RCC 7860 (cell line): Measurements from ENCODE around the gene CISD3.
"Not testable (repeated sequence)": the region's sequence is repeated elsewhere in the genome, so short reads cannot be mapped to it uniquely, and the experiment has no call there.

Source experiments
- DNase-seq: peaks from one replicate; pipeline ENCODE4 v3.0.0-alpha.2; 2015; ENCODE audit warnings: low spot score
- FAIRE-seq: peaks from 2 replicates; lab custom pipeline; 2012; peaks lifted over from hg19 to GRCh38; lab: Jason Lieb, UNC

Gene CISD3

DNA sequence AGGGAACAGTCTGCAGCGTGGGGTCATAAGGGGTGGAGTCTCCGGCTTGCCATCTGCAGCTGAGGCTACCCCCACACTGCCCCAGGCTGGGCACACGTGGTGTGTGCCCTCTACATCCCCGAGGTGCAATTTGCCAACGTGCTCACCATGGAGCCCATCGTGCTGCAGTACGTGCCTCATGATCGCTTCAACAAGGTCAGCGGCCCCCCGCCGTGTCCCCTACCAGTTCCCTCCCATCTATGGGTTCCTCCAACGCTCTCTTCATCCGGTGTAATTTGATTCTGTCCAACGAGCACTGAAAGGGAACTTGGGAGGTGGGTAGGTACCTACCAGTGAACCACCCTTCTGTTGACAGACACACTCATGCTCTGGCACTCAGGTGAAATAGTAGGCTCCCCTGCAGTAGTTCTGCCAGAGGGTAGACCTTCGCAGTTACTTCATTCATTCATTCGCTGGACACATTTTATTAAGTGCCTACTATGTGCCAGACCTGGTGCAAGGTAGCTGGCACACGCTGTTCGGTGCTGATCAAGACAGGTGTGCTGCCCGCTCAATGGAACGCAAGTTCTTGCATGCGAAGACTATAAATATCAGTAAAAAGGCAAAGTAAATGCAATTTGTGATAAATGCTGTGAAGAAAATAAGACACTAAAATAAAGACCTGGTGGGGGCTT is 22.3 kb upstream of the CISD3 start:
- DNase-seq (no peak), FAIRE-seq (no peak)

GRCh38 chr17:38709104-38709820 is 20.9 kb upstream of the CISD3 start:
- DNase-seq (no peak), FAIRE-seq (no peak)

- FAIRE-seq (no peak), DNase-seq (no peak)
Observed at GRCh38 chr17:38709864-38710603, 20.1 kb upstream of the CISD3 start.

DNA sequence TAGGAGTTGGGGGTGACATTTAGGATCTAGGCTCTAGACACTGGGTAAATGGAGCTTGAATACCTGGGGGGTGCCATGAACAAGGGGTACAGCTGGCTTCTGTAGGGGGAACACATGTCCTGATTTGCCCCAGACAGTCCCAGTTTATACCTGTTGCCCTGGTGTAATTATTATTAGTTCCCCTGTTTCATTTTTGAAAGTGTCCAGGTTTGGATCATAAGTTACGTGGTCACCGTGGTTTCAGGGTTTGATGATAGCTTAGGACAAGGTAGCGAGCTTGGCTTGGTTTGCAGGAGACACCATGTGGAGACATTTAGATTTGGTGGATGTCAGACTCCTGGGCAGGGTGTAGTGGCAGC is 19.6 kb upstream of the CISD3 start:
- FAIRE-seq: no peak

DNA sequence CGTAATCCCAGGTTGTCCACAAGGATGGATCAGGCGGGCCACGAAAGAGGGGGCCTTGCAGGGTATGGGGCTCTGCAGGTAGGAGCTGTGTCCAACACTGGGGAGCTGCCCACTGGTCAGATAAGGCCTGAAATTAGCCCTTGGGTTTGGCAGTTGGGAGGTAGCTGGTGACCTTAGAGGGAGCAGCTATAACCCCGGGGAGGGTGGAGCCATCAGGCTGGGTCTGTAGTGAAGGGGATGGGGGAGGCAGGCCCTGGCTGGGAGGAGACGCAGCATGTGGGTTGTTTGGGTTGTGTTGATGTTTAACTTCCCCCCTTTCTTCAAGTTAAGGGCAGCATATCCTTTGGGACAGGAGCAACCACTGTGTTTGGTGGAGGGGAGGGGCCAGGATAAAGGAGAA is 19.2 kb upstream of the CISD3 start:
- FAIRE-seq (no peak), DNase-seq (no peak)

More for the DNA sequence above, 19.6 kb upstream of the CISD3 start:
- no peak for DNase-seq

- DNase-seq: no peak
- FAIRE-seq: no peak
Observed at GRCh38 chr17:38711792-38712571, 18.2 kb upstream of the CISD3 start.

- DNase-seq: no peak
- no peak for FAIRE-seq
Observed at GRCh38 chr17:38712593-38712992, 17.5 kb upstream of the CISD3 start.

DNA sequence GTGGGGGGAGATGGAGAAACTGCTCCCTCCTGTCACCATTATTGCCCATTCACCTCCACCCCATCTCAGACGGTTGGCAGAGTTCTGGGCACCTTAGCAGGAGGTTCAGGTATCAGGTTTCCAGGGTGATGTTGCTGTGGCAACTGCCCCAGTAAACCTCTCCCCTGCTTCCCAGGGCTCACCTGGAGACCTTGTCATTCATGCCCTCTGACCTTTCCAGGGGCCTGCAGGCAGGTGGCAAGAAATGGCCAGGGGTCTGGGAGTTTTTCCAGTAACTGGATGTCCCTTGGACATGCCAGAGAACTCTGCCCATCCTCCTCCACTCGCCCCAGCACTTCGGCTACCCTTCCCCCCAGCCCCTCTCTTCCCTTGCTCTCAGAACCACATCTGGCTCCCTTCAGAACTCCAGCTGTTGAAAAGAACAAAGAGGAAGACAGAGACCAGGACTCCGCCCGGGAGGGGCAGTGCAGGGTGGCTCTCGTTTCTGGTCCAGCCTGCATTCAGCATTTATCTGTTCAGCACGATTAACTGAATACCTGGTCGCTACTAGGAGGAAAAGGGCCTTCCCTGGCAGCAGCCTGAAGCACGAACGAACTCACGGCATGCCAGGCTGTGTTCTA is 16.6 kb upstream of the CISD3 start:
- no peak for DNase-seq
- no peak for FAIRE-seq

- no peak for DNase-seq
- FAIRE-seq: no peak
Observed at GRCh38 chr17:38715216-38715943, 14.8 kb upstream of the CISD3 start.

- no peak for FAIRE-seq
- no peak for DNase-seq
Observed at GRCh38 chr17:38716368-38717005, 13.7 kb upstream of the CISD3 start.

DNA sequence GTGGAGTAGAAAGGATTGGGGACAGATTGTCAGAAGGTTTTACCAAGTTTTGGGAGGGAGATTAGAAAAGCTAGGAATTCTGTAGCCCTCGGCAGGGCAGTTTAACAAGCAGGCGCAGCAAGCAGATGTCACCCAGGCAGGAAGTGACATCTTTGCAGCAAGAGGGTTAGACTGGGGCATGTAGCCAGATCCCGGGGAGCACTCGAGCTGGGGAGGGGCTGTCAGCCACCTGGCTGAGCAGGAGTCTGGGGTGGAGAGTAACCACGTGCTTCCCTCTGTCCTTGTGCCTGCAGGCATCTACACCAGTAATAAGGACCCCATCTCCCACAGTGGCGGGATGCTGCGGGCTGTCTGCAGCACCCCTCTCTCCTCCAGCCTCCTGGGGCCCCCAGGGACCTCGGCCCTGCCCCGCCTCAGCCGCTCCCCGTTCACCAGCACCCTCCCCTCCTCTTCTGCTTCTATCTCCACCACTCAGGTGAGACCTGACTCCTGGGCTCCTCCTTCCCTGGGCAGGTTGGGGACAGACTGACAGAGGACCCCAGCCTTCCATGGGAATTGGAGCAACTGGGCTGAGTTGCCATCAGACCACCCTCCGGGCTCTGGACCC is 12.9 kb upstream of the CISD3 start:
- FAIRE-seq: no peak
- no peak for DNase-seq

DNA sequence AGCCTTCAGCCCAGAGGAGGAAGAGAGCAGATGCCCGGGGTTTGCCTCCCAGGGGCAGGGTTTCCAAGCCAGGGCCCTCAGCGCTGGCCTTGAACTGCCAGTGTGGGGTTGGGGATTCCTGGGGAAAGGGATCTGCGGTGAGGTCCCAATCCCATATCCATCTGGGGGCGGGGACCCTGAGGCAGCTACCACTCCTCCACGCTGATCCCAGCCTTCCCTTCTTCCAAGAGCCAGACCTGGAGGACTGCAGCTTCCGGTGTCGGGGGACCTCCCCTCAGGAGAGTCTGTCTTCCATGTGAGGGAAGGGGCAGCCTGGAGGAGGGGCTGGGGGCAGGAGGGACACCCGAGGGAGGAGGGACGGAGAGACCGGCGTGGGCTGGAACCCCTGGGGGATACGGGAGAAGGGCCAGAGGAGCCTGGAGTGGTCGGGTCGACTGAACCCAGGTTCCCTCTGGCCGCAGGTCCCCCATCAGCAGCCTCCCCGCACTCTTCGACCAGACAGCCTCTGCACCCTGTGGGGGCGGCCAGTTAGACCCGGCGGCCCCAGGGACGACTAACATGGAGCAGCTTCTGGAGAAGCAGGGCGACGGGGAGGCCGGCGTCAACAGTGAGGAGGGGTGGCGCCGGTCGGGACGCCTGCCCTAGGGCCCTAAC is 10.7 kb upstream of the CISD3 start:
- DNase-seq: no peak
- FAIRE-seq: no peak

DNA sequence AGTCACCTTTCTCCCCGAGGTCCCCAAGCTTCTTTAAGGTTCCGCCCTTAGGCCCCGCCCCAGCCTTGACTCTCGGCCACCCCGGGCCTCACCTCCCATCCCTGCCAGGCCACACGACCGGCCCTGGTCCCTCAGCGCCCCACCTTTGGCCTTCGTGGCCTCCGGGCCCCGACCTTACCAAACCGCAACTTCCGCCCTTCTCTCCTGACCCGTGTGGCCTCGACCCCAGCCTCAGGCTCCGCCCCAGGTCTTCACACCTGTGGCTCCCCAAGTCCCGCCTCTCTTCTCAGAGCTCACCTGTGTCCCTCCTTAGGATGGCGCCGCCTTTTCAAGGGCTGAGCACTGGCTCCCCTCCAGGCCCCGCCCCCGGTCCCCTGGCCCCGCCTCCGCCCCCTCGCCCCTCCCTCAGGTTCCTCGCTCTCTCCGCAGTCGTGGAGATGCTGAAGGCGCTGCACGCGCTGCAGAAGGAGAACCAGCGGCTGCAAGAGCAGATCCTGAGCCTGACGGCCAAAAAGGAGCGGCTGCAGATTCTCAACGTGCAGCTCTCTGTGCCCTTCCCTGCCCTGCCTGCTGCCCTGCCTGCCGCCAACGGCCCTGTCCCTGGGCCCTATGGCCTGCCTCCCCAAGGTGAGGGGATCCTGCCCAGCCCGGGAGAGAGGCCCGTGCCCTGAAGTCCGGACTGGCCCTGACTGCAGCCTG is 10.0 kb upstream of the CISD3 start:
- DNase-seq: no peak
- no peak for FAIRE-seq

- DNase-seq: no peak
- no peak for FAIRE-seq
Observed at GRCh38 chr17:38720941-38721340, 9.2 kb upstream of the CISD3 start.

- DNase-seq: no peak
- FAIRE-seq: no peak
Observed at GRCh38 chr17:38721802-38722201, 8.3 kb upstream of the CISD3 start.

GRCh38 chr17:38724337-38724988 is 5.7 kb upstream of the CISD3 start:
- DNase-seq: no peak
- no peak for FAIRE-seq

DNA sequence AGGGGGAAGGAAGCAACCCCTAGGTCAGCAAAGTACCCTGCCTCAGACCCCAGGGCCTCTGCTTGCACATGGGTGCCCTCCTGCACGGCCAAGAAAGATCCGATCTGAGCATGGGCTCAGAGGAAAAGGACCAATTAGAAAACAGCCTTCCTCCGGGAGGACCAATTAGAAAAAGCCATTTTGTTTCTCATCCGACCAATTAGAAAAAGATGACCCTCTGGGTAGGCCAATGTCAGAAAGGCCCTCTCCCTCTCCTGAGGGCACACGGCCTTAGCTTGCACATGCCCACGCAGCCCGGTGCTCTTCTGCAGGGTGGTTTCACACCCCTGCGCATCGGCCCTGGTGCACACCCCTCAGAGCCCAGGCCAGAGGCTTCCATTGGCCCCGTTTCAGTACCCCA is 5.1 kb upstream of the CISD3 start:
- FAIRE-seq (no peak), DNase-seq (no peak)

- DNase-seq, FAIRE-seq: not testable (repeated sequence)
Observed at GRCh38 chr17:38726145-38726544, 4.0 kb upstream of the CISD3 start.
